Choroid plexus epithelial cell (primary cell): ENCODE results near the gene EHD2.

Experiments used
- DNase-seq: peaks from one replicate; pipeline ENCODE4 v3.0.0-alpha.2; 2010; ENCODE audit warnings: low read depth
- H3K4me3 ChIP-seq: 2 replicates; pipeline ENCODE4 v1.5.1; 2011; ENCODE audit warnings: low read depth, mild to moderate bottlenecking, control low read depth, low read length, moderate library complexity
- CTCF ChIP-seq: conservative IDR thresholded peaks from 2 replicates; pipeline ENCODE4 v1.5.1; 2011; ENCODE audit warnings: low read depth, mild to moderate bottlenecking, control low read depth, inconsistent platforms, low read length, moderate library complexity

Gene EHD2

GRCh38 chr19:47691782-47692181 lies 21.4 kb upstream of the EHD2 start:
- H3K4me3 ChIP-seq: no peak overlapping the region
- no peak for TF ChIP-seq CTCF
- no peak for DNase-seq

- no peak for DNase-seq
- no peak overlapping the region for H3K4me3 ChIP-seq
- TF ChIP-seq CTCF: no peak
These were observed 19.7 kb upstream of the EHD2 start for GRCh38 chr19:47693489-47693888.

- H3K4me3 ChIP-seq: no peak overlapping the region
- no peak for DNase-seq
- no peak for TF ChIP-seq CTCF
These were observed 19.3 kb upstream of the EHD2 start for GRCh38 chr19:47693903-47694302.

- no peak for DNase-seq
- TF ChIP-seq CTCF: no peak
- H3K4me3 ChIP-seq: no peak overlapping the region
These were observed 18.6 kb upstream of the EHD2 start for GRCh38 chr19:47694466-47695273.

- no peak for TF ChIP-seq CTCF
- no peak for DNase-seq
- no peak overlapping the region for H3K4me3 ChIP-seq
These were observed 17.5 kb upstream of the EHD2 start for GRCh38 chr19:47695533-47696262.

GRCh38 chr19:47696635-47697034 lies 16.6 kb upstream of the EHD2 start:
- no peak for DNase-seq
- H3K4me3 ChIP-seq: no peak overlapping the region
- TF ChIP-seq CTCF: no peak
